GOT3 (cell line): ENCODE measurements around the gene OR10V1.
"Not testable (repeated sequence)": the region's sequence is repeated elsewhere in the genome, so short reads cannot be mapped to it uniquely, and the experiment has no call there.

ENCODE experiments used
- DNase-seq: peaks from one replicate; lab custom pipeline; 2025; ENCODE audit warnings: mixed read lengths; lab: John Stamatoyannopoulos, UW

The OR10V1 gene

GRCh38 chr11:59710136-59710847 lies 3.4 kb downstream of the OR10V1 start:
- no peak for DNase-seq

GRCh38 chr11:59708537-59708936 lies 5.1 kb downstream of the OR10V1 start:
- DNase-seq = no peak

GRCh38 chr11:59707371-59707770 lies 6.3 kb downstream of the OR10V1 start:
- no peak for DNase-seq

- DNase-seq = no peak
These were observed 6.9 kb downstream of the OR10V1 start for GRCh38 chr11:59706518-59707285.

GRCh38 chr11:59705294-59705693 lies 8.4 kb downstream of the OR10V1 start:
- DNase-seq = no peak

- not testable (repeated sequence) for DNase-seq
These were observed 10.1 kb downstream of the OR10V1 start for GRCh38 chr11:59703515-59703914.

GRCh38 chr11:59700157-59700556 lies 13.5 kb downstream of the OR10V1 start:
- DNase-seq = not testable (repeated sequence)

- DNase-seq = no peak
These were observed 15.1 kb downstream of the OR10V1 start for GRCh38 chr11:59698506-59698905.

GRCh38 chr11:59692915-59693314 lies 20.7 kb downstream of the OR10V1 start:
- no peak for DNase-seq

- DNase-seq = no peak
These were observed 22.5 kb downstream of the OR10V1 start for GRCh38 chr11:59691156-59691555.

- no peak for DNase-seq
These were observed 24.6 kb downstream of the OR10V1 start for GRCh38 chr11:59689015-59689414.

- DNase-seq = not testable (repeated sequence)
These were observed 32.4 kb downstream of the OR10V1 start for GRCh38 chr11:59681260-59681725.

- peak; percentile 19 for DNase-seq
These were observed 33.1 kb downstream of the OR10V1 start for GRCh38 chr11:59680287-59681154.

- DNase-seq = no peak
These were observed 34.3 kb downstream of the OR10V1 start for GRCh38 chr11:59679347-59679746.

GRCh38 chr11:59678813-59679165 lies 34.9 kb downstream of the OR10V1 start:
- DNase-seq = no peak

GRCh38 chr11:59678118-59678812 lies 35.4 kb downstream of the OR10V1 start:
- no peak for DNase-seq

GRCh38 chr11:59676205-59676604 lies 37.4 kb downstream of the OR10V1 start:
- no peak for DNase-seq

- no peak for DNase-seq
These were observed 39.4 kb downstream of the OR10V1 start for GRCh38 chr11:59674291-59674690.

- DNase-seq = no peak
These were observed 40.4 kb downstream of the OR10V1 start for GRCh38 chr11:59673291-59673690.

GRCh38 chr11:59671471-59671870 lies 42.2 kb downstream of the OR10V1 start:
- no peak for DNase-seq

GRCh38 chr11:59669611-59670009 lies 44.0 kb downstream of the OR10V1 start:
- DNase-seq = no peak
